Measurements from ENCODE around the gene RNPS1. TPM values are rescaled to one million over a fixed set of nuclear protein-coding genes. Genes with fewer than 3 reads are reported as not detected.
A peak's percentile ranks its signal among the peaks of the same experiment; 100 is the strongest.

RNPS1 gene
- total and polyA plus RNA-seq, 9 donors = 78.0 to 172 (median 138) TPM

DNA sequence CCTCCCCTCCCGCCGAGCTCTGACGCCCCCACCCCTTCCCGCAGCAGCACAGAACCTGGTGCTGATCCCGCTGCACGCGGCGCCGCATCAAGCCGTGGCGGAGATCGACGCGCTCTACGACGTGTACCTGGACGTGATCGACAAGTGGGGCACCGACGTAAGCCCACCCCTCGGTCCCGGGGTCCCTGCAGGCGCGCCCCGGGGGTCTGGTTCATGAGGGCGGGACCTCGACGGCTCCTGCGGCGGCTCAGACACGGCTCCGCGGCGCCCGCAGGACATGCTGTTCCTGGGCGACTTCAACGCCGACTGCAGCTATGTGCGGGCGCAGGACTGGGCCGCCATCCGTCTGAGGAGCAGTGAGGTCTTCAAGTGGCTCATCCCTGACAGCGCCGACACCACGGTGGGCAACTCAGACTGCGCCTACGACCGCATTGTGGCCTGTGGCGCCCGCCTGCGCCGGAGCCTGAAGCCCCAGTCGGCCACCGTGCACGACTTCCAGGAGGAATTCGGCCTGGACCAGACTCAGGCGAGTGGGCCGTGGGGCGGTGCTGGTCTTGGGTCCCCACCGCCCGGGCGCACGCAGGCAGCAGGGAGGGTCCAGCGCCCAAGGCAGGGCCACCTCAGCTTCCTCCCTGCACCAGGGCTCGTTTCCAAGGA, 30.3 kb downstream of the RNPS1 start:
- Histone ChIP-seq H3K27me3 (no peaks in the 10 kb centered on the region), H3K9me3 (peaks cover 0 to 3% of the 10 kb centered on the region in 2 donors), H3K27ac (no peak overlapping the region), H3K4me3 (no peak overlapping the region), H3K4me1 (ENCODE audit: insufficient read depth) (peaks cover 7% of the 10 kb centered on the region), H3K36me3 (no peaks in the 10 kb centered on the region)
- DNase-seq = no peak
- TF ChIP-seq, protein P1, sequence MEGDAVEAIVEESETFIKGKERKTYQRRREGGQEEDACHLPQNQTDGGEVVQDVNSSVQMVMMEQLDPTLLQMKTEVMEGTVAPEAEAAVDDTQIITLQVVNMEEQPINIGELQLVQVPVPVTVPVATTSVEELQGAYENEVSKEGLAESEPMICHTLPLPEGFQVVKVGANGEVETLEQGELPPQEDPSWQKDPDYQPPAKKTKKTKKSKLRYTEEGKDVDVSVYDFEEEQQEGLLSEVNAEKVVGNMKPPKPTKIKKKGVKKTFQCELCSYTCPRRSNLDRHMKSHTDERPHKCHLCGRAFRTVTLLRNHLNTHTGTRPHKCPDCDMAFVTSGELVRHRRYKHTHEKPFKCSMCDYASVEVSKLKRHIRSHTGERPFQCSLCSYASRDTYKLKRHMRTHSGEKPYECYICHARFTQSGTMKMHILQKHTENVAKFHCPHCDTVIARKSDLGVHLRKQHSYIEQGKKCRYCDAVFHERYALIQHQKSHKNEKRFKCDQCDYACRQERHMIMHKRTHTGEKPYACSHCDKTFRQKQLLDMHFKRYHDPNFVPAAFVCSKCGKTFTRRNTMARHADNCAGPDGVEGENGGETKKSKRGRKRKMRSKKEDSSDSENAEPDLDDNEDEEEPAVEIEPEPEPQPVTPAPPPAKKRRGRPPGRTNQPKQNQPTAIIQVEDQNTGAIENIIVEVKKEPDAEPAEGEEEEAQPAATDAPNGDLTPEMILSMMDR (IDR thresholded peaks at IDR 0.05) = no peak
- no peak for TF ChIP-seq EP300 (IDR thresholded peaks at IDR 0.05)
- no peak for TF ChIP-seq POLR2A (IDR thresholded peaks at IDR 0.05)
- 33 to 44% (median 39%) methylated on average over 41 to 65 of the region's 65 CpGs for WGBS, 3 donors
- intact Hi-C loops (cut with DNase I) = no loop called here

DNA sequence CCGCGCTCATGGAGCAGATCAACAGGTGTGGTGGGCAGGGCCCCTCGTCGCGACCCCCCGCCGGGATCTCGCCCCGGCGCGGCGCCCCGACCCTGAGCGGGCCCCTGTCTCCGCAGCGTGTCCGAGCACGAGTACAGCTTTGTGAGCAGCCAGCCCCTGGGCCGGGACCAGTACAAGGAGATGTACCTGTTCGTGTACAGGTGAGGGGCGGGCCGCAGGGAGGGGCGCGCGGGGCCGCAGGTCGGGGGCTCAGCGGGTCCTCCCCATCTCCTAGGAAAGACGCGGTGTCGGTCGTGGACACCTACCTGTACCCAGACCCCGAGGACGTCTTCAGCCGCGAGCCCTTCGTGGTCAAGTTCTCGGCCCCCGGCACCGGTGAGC, 30.8 kb downstream of the RNPS1 start:
- Histone ChIP-seq H3K27me3 (no peaks in the 10 kb centered on the region), H3K9me3 (peaks cover 0 to 3% of the 10 kb centered on the region in 2 donors), H3K27ac (no peak overlapping the region), H3K4me1 (ENCODE audit: insufficient read depth) (peaks cover 7% of the 10 kb centered on the region), H3K36me3 (no peaks in the 10 kb centered on the region), H3K4me3 (no peak overlapping the region)
- WGBS, 3 donors = 4 to 11% (median 5%) methylated on average over 7 to 40 of the region's 40 CpGs
- intact Hi-C loops (cut with DNase I) = no loop called here
- DNase-seq = peak in 1 of 5 donors; percentile 24
- TF ChIP-seq EP300 (IDR thresholded peaks at IDR 0.05) (no peak), POLR2A (IDR thresholded peaks at IDR 0.05) (no peak)
- TF ChIP-seq, protein P1 (IDR thresholded peaks at IDR 0.05) = no peak

DNA sequence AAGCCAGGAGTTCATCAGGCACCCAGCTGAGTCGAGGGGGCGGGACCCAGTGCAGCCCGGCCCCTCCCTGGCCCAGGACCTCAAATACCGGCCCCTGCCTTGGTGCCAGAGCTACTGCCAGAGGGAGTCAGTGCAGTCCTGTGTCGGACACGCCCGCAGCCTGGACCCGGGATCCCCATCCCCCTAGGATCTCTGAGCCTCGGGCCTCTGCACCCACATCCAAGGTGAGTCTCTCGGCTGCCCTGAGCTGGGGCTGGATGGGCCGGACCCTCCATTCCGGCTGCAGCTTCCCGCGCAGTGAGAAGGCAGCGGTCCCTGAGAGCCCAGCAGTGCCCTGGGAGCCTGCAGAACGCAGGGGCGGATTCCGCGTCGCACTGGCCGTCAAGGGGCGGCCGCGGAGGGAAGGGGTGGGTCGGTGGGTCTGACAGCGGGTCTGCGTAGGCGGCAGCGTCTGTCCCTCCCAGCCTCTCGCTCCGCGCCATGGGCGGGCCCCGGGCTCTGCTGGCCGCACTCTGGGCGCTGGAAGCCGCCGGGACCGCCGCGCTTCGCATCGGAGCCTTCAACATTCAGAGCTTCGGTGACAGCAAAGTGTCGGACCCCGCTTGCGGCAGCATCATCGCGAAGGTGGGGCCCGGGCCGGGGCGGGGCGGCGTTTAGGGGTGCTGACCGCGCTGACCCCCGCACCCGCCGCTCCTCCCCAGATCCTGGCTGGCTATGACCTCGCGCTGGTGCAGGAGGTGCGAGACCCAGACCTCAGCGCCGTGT, 31.4 kb downstream of the RNPS1 start, which contains the start of gene DNASE1L2:
Gene DNASE1L2, plus strand, starts transcription at position 108 of the 765 bp plus-strand sequence. Its CDS starts 373 bp downstream, at position 481.
- Histone ChIP-seq H3K36me3 (no peaks in the 10 kb centered on the region), H3K9me3 (peaks cover 0 to 3% of the 10 kb centered on the region in 2 donors), H3K4me1 (ENCODE audit: insufficient read depth) (peaks cover 7% of the 10 kb centered on the region), H3K4me3 (no peak within 1 kb of the TSS), H3K27me3 (no peaks in the 10 kb centered on the region), H3K27ac (no peak within 1 kb of the TSS)
- peak in 1 of 5 donors; percentile 20 for DNase-seq
- intact Hi-C loops (cut with DNase I) = no loop called here
- WGBS, 3 donors = 2 to 3% (median 2%) methylated on average over 50 to 64 of the region's 64 CpGs
- TF ChIP-seq, protein P1 (IDR thresholded peaks at IDR 0.05) = no peak
- TF ChIP-seq POLR2A (IDR thresholded peaks at IDR 0.05) = no peak
- no peak for TF ChIP-seq EP300 (IDR thresholded peaks at IDR 0.05)

DNA sequence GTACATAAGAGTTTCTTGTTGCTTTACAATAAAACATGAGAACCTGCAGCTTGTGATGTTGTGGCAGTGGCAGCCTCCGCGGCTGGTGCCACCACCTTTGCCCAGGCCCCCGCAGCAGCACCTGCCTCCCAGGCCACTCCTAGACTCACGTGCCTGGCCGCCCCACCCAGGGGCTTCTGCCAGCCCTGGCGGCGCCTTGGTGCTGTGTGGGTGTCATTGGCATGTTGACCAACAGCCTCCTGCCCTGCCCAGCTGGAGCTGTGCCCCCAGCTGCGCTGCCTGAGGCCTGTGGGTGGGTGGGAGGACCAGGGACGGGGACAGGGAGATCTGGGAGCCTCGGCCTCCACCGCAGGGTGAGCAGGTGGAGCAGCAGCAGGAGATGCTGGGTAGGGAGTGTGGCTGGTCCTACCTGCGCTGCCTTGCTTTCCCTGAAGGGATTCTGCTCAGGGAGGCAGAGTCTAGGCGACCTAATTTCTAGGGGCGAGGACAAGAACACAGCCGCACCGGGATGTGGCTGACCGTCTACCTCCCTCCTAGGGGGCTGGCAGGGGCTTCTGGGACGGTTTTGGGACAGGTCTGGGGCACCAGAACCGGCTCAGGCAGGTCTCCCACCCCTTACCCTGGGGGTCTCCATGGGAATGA, 32.1 kb downstream of the RNPS1 start:
- no peaks in the 10 kb centered on the region for H3K27me3 ChIP-seq
- intact Hi-C loops (cut with DNase I) = no loop called here
- TF ChIP-seq POLR2A (IDR thresholded peaks at IDR 0.05) (no peak), EP300 (IDR thresholded peaks at IDR 0.05) (no peak)
- TF ChIP-seq, protein P1 (IDR thresholded peaks at IDR 0.05) = no peak
- H3K36me3 ChIP-seq = no peaks in the 10 kb centered on the region
- peaks cover 0 to 3% of the 10 kb centered on the region in 2 donors for H3K9me3 ChIP-seq
- H3K4me1 ChIP-seq (ENCODE audit: insufficient read depth) = peaks cover 7% of the 10 kb centered on the region
- DNase-seq = no peak
- no peak overlapping the region for H3K4me3 ChIP-seq
- no peak overlapping the region for H3K27ac ChIP-seq
- WGBS, 3 donors = 71 to 76% (median 75%) methylated on average over 17 to 19 of the region's 19 CpGs

Data from ovary (tissue), 9 donors.